ENCODE data around the gene FNIP1. TPM values are rescaled to one million over a fixed set of nuclear protein-coding genes. Genes with fewer than 3 reads are reported as not detected.

Gene FNIP1
- polyA plus RNA-seq, 1 donor from 2014 or later, result 18.1 TPM

DNA sequence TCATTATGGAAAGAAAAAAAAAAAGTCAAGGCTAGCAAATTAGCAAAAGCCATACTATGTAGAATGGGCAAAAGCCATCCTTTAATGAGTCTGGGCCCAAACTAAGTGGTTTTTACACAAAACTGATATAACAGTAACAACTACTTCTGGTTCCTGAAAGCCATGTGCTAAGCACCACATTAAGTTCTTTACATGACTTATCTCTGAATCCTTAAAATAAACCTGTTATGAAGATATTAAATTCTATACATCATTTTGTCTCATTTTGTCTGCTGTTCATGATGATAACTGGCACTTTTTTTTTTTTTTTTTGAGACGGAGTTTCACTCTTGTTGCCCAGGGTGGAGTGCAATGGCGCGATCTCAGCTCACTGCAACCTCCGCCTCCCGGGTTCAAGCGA is 5.0 kb downstream of the FNIP1 start:
- Histone ChIP-seq H3K9me3 (ENCODE audit: low read length) (no peaks in the 10 kb centered on the region), H4K20me1 (ENCODE audit: insufficient read depth) (no peaks in the 10 kb centered on the region), H3K4me3 (ENCODE audit: low read length) (no peak overlapping the region), H3K36me3 (ENCODE audit: insufficient read depth, low read length) (no peaks in the 10 kb centered on the region), H3F3A (ENCODE audit: insufficient read depth, low read length, poor library complexity, severe bottlenecking) (peaks cover 3% of the 10 kb centered on the region), H3K9ac (ENCODE audit: low read length) (no peak overlapping the region), H3K27me3 (ENCODE audit: insufficient read depth, low read depth, low read length) (no peaks in the 10 kb centered on the region), H2AFZ (ENCODE audit: low read depth, low read length) (no peak overlapping the region), H3K27ac (ENCODE audit: low read length) (no peak overlapping the region), H3K79me2 (replicated peaks; ENCODE audit: insufficient read depth, low read length) (peaks cover 51% of the 10 kb centered on the region), H3K9me2 (ENCODE audit: insufficient read depth, low read length) (no peaks in the 10 kb centered on the region), H3K4me2 (ENCODE audit: low read length) (no peak overlapping the region)
- no peak for TF ChIP-seq SMC3 (conservative IDR thresholded peaks at IDR 0.05; ENCODE audit: poor library complexity)
- TF ChIP-seq, protein P1, sequence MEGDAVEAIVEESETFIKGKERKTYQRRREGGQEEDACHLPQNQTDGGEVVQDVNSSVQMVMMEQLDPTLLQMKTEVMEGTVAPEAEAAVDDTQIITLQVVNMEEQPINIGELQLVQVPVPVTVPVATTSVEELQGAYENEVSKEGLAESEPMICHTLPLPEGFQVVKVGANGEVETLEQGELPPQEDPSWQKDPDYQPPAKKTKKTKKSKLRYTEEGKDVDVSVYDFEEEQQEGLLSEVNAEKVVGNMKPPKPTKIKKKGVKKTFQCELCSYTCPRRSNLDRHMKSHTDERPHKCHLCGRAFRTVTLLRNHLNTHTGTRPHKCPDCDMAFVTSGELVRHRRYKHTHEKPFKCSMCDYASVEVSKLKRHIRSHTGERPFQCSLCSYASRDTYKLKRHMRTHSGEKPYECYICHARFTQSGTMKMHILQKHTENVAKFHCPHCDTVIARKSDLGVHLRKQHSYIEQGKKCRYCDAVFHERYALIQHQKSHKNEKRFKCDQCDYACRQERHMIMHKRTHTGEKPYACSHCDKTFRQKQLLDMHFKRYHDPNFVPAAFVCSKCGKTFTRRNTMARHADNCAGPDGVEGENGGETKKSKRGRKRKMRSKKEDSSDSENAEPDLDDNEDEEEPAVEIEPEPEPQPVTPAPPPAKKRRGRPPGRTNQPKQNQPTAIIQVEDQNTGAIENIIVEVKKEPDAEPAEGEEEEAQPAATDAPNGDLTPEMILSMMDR (IDR thresholded peaks at IDR 0.05; ENCODE audit: poor library complexity, severe bottlenecking), result no peak
- no peak for TF ChIP-seq EP300 (conservative IDR thresholded peaks at IDR 0.05; ENCODE audit: poor library complexity, severe bottlenecking)
- TF ChIP-seq MXI1 (conservative IDR thresholded peaks at IDR 0.05; ENCODE audit: poor library complexity, severe bottlenecking), result no peak
- no peak for TF ChIP-seq REST (IDR thresholded peaks at IDR 0.05; ENCODE audit: borderline replicate concordance)
- no peak for TF ChIP-seq TAF1 (IDR thresholded peaks at IDR 0.05; ENCODE audit: low read depth)
- no peak for TF ChIP-seq POLR2AphosphoS5 (IDR thresholded peaks at IDR 0.05)
- TF ChIP-seq RAD21 (conservative IDR thresholded peaks at IDR 0.05), result no peak
- no peak for TF ChIP-seq EZH2 (IDR thresholded peaks at IDR 0.05; ENCODE audit: borderline replicate concordance, insufficient read depth, low read length, poor library complexity, severe bottlenecking)

GRCh38 chr5:131790550-131790949 is 6.3 kb downstream of the FNIP1 start:
- H2AFZ ChIP-seq (ENCODE audit: low read depth, low read length), result no peak overlapping the region
- H3K9me2 ChIP-seq (ENCODE audit: insufficient read depth, low read length), result no peaks in the 10 kb centered on the region
- H3K27ac ChIP-seq (ENCODE audit: low read length), result no peak overlapping the region
- H3K9me3 ChIP-seq (ENCODE audit: low read length), result no peaks in the 10 kb centered on the region
- H4K20me1 ChIP-seq (ENCODE audit: insufficient read depth), result no peaks in the 10 kb centered on the region
- H3K27me3 ChIP-seq (ENCODE audit: insufficient read depth, low read depth, low read length), result no peaks in the 10 kb centered on the region
- no peaks in the 10 kb centered on the region for H3F3A ChIP-seq (ENCODE audit: insufficient read depth, low read length, poor library complexity, severe bottlenecking)
- H3K36me3 ChIP-seq (ENCODE audit: insufficient read depth, low read length), result no peaks in the 10 kb centered on the region
- H3K79me2 ChIP-seq (replicated peaks; ENCODE audit: insufficient read depth, low read length), result peaks cover 44% of the 10 kb centered on the region
- no peak overlapping the region for H3K4me2 ChIP-seq (ENCODE audit: low read length)
- TF ChIP-seq MXI1 (conservative IDR thresholded peaks at IDR 0.05; ENCODE audit: poor library complexity, severe bottlenecking) (no peak), REST (IDR thresholded peaks at IDR 0.05; ENCODE audit: borderline replicate concordance) (no peak), EP300 (conservative IDR thresholded peaks at IDR 0.05; ENCODE audit: poor library complexity, severe bottlenecking) (no peak), EZH2 (IDR thresholded peaks at IDR 0.05; ENCODE audit: borderline replicate concordance, insufficient read depth, low read length, poor library complexity, severe bottlenecking) (no peak), POLR2AphosphoS5 (IDR thresholded peaks at IDR 0.05) (no peak), RAD21 (conservative IDR thresholded peaks at IDR 0.05) (no peak), SMC3 (conservative IDR thresholded peaks at IDR 0.05; ENCODE audit: poor library complexity) (no peak), TAF1 (IDR thresholded peaks at IDR 0.05; ENCODE audit: low read depth) (no peak)
- TF ChIP-seq, protein P1 (IDR thresholded peaks at IDR 0.05; ENCODE audit: poor library complexity, severe bottlenecking), result no peak
- H3K4me3 ChIP-seq (ENCODE audit: low read length), result no peak overlapping the region
- H3K9ac ChIP-seq (ENCODE audit: low read length), result no peak overlapping the region

Measured in neural cell (in vitro differentiated cells).